T-helper 17 cell (primary cell): ENCODE measurements around the gene ANKS3. TPM values are rescaled to one million over a fixed set of nuclear protein-coding genes. Genes with fewer than 3 reads are reported as not detected.

Experiments used
- ATAC-seq: fragments of 150-1000 bp; cut with Tn5 transposase; 2 replicates; pipeline ENCODE4 v1.10.0; 2021; ENCODE audit warnings: mild to moderate bottlenecking, moderate library complexity
- DNase-seq, 3 donors: peaks; one replicate each; pipeline versions ENCODE4 v3.0.0 to v3.0.0-alpha.2; 2020 to 2021
- H3K9me3 ChIP-seq: one replicate; pipeline ENCODE4 v1.7.0; 2013; ENCODE audit warnings: low read length, mild to moderate bottlenecking; ENCODE audit not compliant: control insufficient read depth, poor library complexity, severe bottlenecking
- H3K27ac Mint-ChIP-seq: one replicate; pipeline ENCODE4 v1.8.0; 2022; ENCODE audit warnings: mild to moderate bottlenecking, moderate library complexity, mixed read lengths
- H3K27me3 Mint-ChIP-seq: one replicate; pipeline ENCODE4 v1.8.0; 2022; ENCODE audit warnings: mixed read lengths
- H3K36me3 Mint-ChIP-seq: one replicate; pipeline ENCODE4 v1.8.0; 2022; ENCODE audit warnings: low read depth, mixed read lengths
- H3K4me1 Mint-ChIP-seq: one replicate; pipeline ENCODE4 v1.8.0; 2022; ENCODE audit warnings: mild to moderate bottlenecking, mixed read lengths
- H3K4me3 Mint-ChIP-seq: one replicate; pipeline ENCODE4 v1.8.0; 2022; ENCODE audit warnings: mild to moderate bottlenecking, moderate library complexity, mixed read lengths
- total RNA-seq, 4 donors: library from RNA in 2 of 4; stranded (reverse) in 2 of 4; gene quantifications; one replicate each; pipeline ENCODE4 v1.2.3 and lab custom pipeline; 2022 to 2026

Gene ANKS3
- total RNA-seq, 2 donors from 2014 or later: 15.6 to 20.0 TPM

DNA sequence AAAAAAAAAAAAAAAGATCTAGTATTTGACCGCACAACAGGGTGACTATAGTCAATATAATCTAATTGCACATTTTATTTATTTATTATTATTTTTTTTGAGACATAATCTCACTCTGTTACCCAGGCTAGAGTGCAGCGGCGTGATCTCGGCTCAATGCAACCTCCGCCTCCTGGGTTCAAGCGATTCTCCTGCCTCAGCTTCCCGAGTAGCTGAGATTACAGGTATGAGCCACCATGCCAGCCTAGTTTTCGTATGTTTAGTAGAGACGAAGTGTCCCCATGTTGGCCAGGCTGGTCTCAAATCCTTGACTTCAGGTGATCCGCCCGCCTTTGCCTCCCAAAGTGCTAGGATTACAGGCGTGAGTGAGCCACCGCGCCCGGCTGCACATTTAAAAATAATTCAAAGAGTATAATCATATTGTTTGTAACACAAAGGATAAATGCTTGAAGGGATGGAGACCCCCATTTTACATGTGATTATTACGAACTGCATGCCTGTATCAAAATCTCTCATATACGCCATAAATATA is 794 bp downstream of the ANKS3 start:
- Mint-ChIP-seq H3K4me1 (peaks cover 21% of the 10 kb centered on the region), H3K4me3 (peak overlapping the region; percentile 94), H3K27ac (peak overlapping the region; percentile 85), H3K27me3 (no peaks in the 10 kb centered on the region), H3K36me3 (peaks cover 2% of the 10 kb centered on the region)
- DNase-seq (no peak), ATAC-seq (no peak)
- H3K9me3 ChIP-seq: no peaks in the 10 kb centered on the region

DNA sequence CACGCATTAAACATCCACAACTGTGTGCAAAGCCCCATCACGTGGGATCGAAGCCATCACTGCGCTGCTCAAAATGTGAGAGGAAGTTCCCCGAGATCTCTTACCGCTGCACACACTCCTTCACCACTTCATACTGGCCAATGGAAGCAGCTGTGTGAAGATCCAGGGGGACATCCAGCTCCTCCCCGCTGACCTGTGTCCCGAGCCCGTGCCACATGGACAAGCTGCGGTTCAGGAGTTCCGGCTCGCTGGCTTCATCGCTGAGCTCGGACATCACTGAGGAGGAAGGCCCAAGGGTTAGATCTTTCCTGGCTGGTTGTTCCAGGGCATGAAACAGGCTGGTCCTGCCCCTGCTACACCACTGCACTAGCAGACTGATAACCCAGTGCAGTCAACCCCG is 4.2 kb downstream of the ANKS3 start:
- no peak overlapping the region for H3K4me3 Mint-ChIP-seq
- no peak for ATAC-seq
- H3K27me3 Mint-ChIP-seq: no peaks in the 10 kb centered on the region
- DNase-seq: no peak
- no peaks in the 10 kb centered on the region for H3K9me3 ChIP-seq
- H3K36me3 Mint-ChIP-seq: peaks cover 2% of the 10 kb centered on the region
- H3K4me1 Mint-ChIP-seq: peaks cover 16% of the 10 kb centered on the region
- no peak overlapping the region for H3K27ac Mint-ChIP-seq

DNA sequence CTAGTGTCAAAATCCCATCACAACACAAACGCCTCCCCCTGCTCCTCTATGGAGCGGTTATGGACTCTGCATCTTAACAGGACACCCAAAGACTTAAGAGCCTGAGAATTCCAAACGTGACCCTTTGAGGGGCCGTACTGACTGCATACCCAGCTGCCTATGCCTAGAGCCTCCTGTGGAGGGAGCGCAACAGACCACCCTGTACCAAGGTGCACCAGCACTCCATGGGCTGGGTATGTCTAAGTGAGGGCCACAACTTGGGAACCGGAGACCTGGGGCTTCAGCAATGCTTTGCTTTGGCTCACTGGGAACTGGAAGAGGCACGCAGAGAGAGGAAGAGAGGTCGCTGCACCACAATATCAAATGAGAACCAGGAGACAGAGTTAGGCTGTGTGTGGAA is 5.4 kb downstream of the ANKS3 start:
- DNase-seq (no peak), ATAC-seq (no peak)
- Mint-ChIP-seq H3K36me3 (peaks cover 2% of the 10 kb centered on the region), H3K4me1 (peaks cover 13% of the 10 kb centered on the region), H3K4me3 (no peak overlapping the region), H3K27ac (peak overlapping the region; percentile 65), H3K27me3 (no peaks in the 10 kb centered on the region)
- H3K9me3 ChIP-seq: no peaks in the 10 kb centered on the region

- peaks cover 8% of the 10 kb centered on the region for H3K36me3 Mint-ChIP-seq
- no peaks in the 10 kb centered on the region for H3K27me3 Mint-ChIP-seq
- H3K4me1 Mint-ChIP-seq: peaks cover 6% of the 10 kb centered on the region
- H3K27ac Mint-ChIP-seq: no peak overlapping the region
- H3K4me3 Mint-ChIP-seq: no peak overlapping the region
- DNase-seq (no peak), ATAC-seq (no peak)
- no peaks in the 10 kb centered on the region for H3K9me3 ChIP-seq
Measured at GRCh38 chr16:4726616-4727015, 7.5 kb downstream of the ANKS3 start.

DNA sequence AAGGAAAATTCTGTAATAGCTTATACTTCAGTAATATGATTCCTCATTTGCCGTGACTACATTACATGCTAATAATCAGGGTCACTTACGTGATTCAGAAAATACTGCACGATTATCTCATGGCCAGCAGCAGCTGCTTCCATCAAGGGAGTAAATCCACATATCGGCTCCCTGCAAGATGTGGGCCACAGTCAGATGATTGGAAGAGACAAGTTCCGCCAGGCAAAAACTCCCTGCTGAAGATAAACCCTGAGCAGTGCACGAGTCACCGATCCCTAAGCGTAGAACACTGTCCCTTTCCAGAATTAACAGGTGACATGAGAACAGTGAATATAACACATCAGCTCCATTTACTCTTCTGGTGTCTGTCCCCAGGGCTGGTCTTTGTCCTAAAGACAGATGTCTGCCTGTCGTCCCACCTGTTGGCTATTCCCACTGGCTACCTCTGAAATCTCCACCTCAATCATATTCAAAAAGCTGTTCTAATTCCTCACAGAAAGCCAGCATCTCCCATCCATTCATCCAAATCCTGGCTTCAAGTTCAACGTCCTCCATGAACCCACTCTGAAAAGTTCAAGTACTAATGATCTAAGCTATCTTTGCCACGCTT is 9.3 kb downstream of the ANKS3 start:
- no peak for DNase-seq
- ATAC-seq: no peak
- H3K27ac Mint-ChIP-seq: no peak overlapping the region
- peaks cover 2% of the 10 kb centered on the region for H3K4me1 Mint-ChIP-seq
- H3K27me3 Mint-ChIP-seq: no peaks in the 10 kb centered on the region
- no peak overlapping the region for H3K4me3 Mint-ChIP-seq
- H3K9me3 ChIP-seq: no peaks in the 10 kb centered on the region
- peaks cover 5% of the 10 kb centered on the region for H3K36me3 Mint-ChIP-seq

DNA sequence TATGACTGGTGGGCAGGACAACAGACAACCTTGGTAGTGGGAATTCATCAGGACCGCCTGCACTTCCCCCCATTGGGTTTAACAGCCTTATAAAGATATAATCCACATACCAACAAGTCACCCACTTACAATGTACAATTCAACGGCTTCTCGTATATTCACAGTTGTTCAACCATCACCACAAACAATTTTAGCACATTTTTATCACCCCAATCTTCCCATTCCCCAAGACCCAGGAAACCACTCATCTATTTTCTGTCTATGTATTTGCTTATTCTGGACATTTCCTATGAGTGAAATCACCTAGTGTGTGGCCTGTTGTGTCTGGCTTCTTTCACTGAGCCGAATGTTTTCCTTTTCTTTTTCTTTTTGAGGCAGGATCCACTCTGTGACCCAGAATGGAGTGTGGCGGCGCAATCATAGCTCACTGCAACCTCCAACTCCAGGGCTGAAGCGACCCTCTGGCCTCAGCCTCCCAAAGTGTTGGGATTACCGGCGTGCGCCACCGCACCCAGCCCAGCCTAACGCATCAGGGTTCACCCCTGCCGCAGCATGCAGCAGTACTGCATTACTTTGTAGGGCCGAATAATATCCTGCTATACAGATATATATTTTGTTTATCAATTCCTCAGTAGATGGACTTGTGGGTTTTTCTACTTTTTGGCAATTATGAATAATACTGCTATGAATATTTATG is 10.9 kb downstream of the ANKS3 start:
- no peaks in the 10 kb centered on the region for H3K9me3 ChIP-seq
- no peak for DNase-seq
- ATAC-seq: no peak
- no peak overlapping the region for H3K4me3 Mint-ChIP-seq
- peaks cover 2% of the 10 kb centered on the region for H3K4me1 Mint-ChIP-seq
- no peak overlapping the region for H3K27ac Mint-ChIP-seq
- H3K36me3 Mint-ChIP-seq: peaks cover 5% of the 10 kb centered on the region
- no peaks in the 10 kb centered on the region for H3K27me3 Mint-ChIP-seq

DNA sequence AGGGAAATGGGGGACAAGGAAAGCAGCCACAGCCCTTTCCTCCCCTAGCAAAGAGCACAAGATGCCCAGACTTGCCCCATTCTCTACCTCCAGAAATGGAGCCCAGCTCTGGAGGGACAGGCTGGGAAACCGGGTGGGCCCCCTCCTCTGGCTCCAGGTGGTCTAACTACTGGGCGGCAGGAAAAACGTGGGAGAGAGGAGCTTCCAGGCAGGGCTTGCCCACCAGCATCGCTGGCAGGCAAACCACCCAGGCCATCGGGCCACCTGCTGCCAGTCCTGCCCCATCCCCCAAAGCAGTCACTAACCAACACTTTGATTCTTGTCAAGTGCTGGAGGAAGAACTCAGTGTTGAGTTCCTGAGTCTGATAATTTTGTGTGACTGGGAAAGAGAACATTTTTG is 15.6 kb downstream of the ANKS3 start:
- Mint-ChIP-seq H3K4me1 (peaks cover 4% of the 10 kb centered on the region), H3K36me3 (peaks cover 5% of the 10 kb centered on the region), H3K27ac (no peak overlapping the region), H3K4me3 (no peak overlapping the region), H3K27me3 (no peaks in the 10 kb centered on the region)
- no peaks in the 10 kb centered on the region for H3K9me3 ChIP-seq
- ATAC-seq (no peak), DNase-seq (no peak)

DNA sequence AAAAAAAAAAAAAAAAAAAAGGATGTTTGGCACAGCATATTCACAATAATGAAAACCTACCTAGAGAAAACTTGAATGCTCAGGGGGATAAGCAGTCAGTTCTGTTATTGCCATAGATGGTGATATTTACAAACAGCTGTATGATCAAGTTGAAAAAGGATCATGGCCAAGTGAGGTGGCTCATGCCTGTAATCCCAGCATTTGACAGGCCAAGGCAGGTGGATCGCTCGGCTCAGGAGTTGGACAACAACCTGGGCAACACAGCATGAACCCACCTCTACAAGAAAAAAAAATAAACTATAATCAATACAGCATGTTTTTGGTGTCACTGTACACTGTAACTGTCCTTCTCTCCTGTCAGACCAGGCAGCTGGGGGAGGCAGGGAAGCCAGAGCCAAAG is 19.1 kb downstream of the ANKS3 start:
- no peak for ATAC-seq
- H3K27me3 Mint-ChIP-seq: no peaks in the 10 kb centered on the region
- H3K27ac Mint-ChIP-seq: peak overlapping the region; percentile 85
- H3K9me3 ChIP-seq: no peaks in the 10 kb centered on the region
- DNase-seq: no peak
- H3K36me3 Mint-ChIP-seq: peaks cover 2% of the 10 kb centered on the region
- peaks cover 4% of the 10 kb centered on the region for H3K4me1 Mint-ChIP-seq
- no peak overlapping the region for H3K4me3 Mint-ChIP-seq

GRCh38 chr16:4713663-4714501 is 20.2 kb downstream of the ANKS3 start:
- DNase-seq (no peak), ATAC-seq (no peak)
- Mint-ChIP-seq H3K4me3 (no peak overlapping the region), H3K27me3 (no peaks in the 10 kb centered on the region), H3K36me3 (peaks cover 2% of the 10 kb centered on the region), H3K27ac (no peak overlapping the region), H3K4me1 (peaks cover 2% of the 10 kb centered on the region)
- no peaks in the 10 kb centered on the region for H3K9me3 ChIP-seq

GRCh38 chr16:4709481-4709880 is 24.6 kb downstream of the ANKS3 start:
- DNase-seq (no peak), ATAC-seq (no peak)
- H3K9me3 ChIP-seq: no peaks in the 10 kb centered on the region
- Mint-ChIP-seq H3K27ac (no peak overlapping the region), H3K27me3 (no peaks in the 10 kb centered on the region), H3K4me1 (peaks cover 3% of the 10 kb centered on the region), H3K4me3 (no peak overlapping the region), H3K36me3 (peaks cover 4% of the 10 kb centered on the region)

GRCh38 chr16:4706871-4707270 is 27.2 kb downstream of the ANKS3 start:
- H3K4me1 Mint-ChIP-seq: peaks cover 3% of the 10 kb centered on the region
- H3K27ac Mint-ChIP-seq: peak overlapping the region; percentile 56
- no peaks in the 10 kb centered on the region for H3K9me3 ChIP-seq
- DNase-seq: no peak
- no peak for ATAC-seq
- H3K27me3 Mint-ChIP-seq: no peaks in the 10 kb centered on the region
- no peak overlapping the region for H3K4me3 Mint-ChIP-seq
- H3K36me3 Mint-ChIP-seq: peaks cover 4% of the 10 kb centered on the region

DNA sequence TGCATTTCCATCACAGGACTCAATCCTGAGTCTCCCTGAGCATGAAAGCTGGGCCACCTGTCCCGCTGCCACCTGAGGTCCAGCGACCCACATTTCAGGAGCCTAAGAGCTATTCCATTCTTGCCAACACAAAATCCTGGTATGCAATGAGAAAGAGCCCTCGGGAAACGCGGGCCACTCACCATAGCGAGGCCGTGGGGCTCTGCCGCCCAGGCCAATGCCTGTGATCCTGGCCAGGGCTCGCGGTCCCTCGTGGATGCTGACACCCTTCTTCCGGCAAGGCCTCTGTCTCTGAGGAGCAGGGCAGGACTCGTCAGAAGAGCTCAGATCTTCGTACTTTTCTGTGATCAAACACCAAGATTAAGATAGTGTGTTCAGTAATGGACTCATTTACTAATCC is 29.2 kb downstream of the ANKS3 start:
- H3K9me3 ChIP-seq: no peaks in the 10 kb centered on the region
- Mint-ChIP-seq H3K36me3 (peaks cover 2% of the 10 kb centered on the region), H3K27ac (no peak overlapping the region), H3K4me1 (peaks cover 3% of the 10 kb centered on the region), H3K4me3 (no peak overlapping the region), H3K27me3 (no peaks in the 10 kb centered on the region)
- DNase-seq (no peak), ATAC-seq (no peak)

GRCh38 chr16:4704491-4704890 is 29.6 kb downstream of the ANKS3 start:
- no peaks in the 10 kb centered on the region for H3K9me3 ChIP-seq
- Mint-ChIP-seq H3K36me3 (peaks cover 2% of the 10 kb centered on the region), H3K27ac (no peak overlapping the region), H3K4me1 (peaks cover 3% of the 10 kb centered on the region), H3K27me3 (no peaks in the 10 kb centered on the region), H3K4me3 (no peak overlapping the region)
- DNase-seq (no peak), ATAC-seq (no peak)
